NCI-H2227 treated with DMSO at 0.1 percent for 48 hours (cell line): ENCODE measurements around the gene ROBO3.

Source experiments
- DNase-seq: peaks from one replicate; lab custom pipeline; 2025; lab: John Stamatoyannopoulos, UW

The ROBO3 gene

DNA sequence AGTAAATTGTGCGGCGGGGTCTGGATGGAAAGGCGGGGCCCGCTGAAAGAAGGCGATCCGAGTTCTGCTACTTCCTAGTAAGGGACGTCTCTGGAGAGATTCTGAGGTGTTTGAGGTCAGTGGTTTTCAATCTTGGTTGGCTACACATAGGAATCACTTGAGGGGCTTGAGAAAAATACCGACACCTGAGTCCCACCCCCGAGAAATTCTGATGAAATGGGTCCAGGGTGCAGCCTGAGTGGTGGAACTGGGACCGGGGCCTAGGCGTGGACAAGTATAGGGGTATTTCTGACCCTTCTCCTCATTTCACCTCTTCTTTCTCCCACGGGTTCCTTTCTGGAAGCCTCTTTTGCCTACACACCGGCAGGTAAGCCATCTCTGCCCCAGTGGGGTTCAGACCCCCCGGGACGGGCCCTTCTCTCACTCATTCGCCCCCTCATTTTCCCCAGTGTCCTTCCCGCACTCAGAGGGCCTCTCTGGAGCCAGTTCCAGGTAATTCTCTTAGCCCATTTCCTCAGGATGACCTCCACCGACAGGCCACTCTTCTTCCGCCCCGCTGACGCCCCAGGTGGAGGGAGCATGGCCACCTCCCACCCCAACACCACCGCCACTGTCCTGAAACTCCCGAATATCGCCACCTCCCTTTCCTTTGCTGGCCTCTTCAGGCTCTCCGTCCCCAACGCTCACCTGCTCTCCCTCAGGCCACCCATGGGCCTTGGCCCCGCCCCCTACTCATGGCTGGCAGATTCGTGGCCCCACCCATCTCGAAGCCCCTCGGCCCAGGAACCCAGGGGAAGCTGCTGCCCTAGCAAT is 11.8 kb downstream of the ROBO3 start:
- DNase-seq: no peak

DNA sequence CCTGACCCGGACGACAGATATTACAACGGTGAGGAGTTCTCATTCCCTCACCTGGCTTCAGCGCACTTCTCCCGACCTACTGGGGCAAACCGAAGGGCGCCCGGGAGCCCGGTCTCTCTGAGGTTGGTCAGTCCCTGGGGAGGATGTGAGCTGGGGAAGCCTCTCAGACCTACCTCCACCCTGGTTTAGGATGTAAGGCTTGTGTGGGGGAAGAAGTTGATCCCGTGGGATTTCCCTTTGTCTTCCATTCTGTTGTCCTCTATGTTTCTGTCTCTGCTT is 12.3 kb downstream of the ROBO3 start:
- DNase-seq: no peak

DNA sequence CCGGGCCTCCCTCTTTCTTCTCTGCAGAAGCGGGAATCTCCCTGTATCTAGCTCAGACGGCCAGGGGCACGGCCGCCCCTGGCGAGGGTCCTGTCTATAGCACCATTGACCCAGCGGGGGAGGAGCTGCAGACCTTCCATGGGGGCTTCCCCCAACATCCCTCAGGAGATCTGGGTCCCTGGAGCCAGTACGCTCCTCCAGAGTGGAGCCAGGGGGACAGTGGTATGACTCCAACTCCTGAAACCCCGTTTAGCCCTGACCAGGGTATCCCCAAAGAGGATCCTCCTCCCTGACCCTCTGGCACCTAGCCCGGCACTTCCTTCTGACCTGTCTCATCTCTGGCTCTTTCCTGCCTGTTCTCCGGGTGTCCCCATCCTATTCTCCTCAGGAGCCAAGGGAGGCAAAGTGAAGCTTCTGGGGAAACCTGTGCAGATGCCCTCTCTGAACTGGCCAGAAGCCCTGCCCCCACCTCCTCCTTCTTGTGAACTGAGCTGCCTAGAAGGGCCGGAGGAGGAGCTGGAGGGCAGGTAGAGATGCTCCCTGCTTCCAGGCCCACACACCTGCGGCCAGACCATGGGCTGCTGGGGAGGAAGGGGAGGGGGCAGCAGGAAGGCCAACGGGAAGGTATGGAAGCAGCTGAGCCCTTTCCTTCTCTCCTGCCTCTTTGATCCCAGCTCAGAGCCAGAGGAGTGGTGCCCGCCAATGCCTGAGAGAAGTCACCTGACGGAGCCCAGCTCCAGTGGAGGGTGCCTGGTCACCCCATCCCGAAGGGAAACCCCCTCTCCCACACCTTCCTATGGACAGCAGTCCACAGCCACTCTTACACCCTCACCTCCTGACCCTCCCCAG is 12.9 kb downstream of the ROBO3 start:
- DNase-seq: no peak

DNA sequence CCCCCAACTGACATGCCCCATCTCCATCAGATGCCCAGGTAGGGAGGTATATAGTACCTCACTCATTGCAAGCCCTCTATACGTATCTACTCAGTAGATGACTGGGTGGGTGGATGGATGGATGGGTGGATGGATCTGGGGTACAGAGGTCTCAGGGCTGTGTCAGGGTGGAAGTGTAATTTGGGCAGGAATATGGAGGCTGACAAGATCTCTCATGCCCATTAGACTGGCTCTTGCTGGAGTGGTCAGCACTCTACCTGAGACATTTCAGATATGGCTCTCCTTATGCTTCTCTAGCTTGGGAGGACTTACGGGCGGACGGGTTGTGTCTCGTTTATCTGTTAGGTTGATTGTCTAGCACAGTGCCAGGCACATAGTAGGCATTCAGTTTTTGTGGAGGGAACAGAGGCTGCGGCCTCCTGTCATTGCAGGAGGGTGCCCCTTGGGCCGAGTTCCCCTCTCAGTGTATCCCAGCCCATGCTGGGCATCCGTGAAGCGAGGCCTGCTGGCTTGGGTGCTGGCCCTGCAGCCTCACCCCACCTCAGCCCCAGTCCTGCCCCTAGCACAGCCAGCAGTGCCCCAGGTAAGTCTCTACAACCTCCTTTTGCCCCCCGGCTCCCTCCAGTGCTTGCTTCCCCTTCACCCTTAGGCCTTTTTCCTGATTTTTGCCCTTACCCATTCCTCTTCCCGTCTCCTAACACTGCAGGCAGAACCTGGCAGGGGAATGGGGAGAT is 13.7 kb downstream of the ROBO3 start:
- DNase-seq: no peak

DNA sequence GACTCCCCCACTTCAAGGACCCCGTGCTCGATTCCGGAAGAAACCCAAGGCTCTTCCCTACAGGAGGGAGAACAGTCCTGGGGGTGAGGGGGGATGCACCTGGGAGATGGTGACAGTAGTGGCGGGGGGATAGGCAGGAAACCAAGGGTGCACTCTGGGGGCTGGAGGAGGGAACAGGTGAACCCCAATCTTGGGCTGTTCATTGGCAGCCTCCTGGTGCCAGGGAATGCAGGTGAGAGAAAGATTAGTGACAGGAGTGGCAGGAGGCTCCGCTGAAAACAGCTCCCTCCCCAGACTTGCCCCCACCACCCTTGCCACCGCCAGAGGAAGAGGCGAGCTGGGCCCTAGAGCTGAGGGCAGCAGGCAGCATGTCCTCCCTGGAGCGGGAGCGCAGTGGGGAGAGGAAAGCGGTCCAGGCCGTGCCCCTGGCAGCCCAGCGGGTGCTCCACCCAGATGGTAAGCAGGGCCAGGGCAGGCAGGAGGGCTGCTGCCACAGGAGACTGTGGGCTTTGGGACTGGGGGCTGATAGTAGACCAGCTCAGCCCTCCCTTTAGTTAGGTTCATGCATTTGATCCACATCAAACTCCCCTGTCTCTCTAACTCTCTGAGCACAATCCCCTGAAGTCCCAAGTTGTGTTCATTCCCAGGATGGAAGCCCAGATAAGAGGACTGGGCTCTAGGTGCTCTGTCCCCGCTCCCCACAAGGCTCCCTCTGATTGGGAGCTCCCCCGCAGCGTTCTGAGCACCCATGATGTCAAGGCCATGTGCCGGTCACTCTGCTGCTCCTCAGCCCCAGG is 14.5 kb downstream of the ROBO3 start:
- DNase-seq: no peak

DNA sequence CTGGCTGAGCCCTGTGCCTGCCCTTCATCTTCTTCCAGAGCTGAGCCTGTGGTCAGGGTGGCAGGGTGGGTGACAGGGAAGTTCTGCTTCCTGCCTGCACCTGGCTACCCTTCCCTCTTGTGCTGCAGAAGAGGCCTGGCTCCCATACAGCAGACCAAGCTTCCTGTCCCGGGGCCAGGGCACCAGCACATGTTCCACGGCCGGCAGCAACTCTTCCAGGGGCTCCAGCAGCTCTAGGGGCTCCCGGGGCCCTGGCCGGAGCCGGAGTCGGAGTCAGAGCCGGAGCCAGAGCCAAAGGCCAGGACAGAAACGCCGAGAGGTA is 15.0 kb downstream of the ROBO3 start:
- no peak for DNase-seq

DNA sequence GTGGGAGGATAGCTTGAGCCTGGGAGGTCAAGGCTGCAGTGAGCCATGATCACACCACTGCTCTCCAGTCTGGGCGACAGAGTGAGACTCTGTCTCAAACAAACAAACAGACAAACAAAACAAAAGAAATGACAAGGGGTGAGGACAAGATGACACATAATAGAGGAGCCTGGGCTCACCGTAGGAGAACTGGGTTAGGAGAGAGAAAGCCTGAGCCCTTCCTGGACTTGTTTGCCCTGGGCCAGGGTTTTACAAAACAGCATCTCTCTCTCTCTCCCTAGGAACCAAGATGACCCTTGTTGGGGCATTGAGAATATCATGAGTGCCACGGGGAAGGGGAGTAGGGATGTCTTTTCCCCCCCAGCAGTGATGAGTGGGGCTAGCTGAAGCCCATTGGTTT is 15.7 kb downstream of the ROBO3 start:
- no peak for DNase-seq

DNA sequence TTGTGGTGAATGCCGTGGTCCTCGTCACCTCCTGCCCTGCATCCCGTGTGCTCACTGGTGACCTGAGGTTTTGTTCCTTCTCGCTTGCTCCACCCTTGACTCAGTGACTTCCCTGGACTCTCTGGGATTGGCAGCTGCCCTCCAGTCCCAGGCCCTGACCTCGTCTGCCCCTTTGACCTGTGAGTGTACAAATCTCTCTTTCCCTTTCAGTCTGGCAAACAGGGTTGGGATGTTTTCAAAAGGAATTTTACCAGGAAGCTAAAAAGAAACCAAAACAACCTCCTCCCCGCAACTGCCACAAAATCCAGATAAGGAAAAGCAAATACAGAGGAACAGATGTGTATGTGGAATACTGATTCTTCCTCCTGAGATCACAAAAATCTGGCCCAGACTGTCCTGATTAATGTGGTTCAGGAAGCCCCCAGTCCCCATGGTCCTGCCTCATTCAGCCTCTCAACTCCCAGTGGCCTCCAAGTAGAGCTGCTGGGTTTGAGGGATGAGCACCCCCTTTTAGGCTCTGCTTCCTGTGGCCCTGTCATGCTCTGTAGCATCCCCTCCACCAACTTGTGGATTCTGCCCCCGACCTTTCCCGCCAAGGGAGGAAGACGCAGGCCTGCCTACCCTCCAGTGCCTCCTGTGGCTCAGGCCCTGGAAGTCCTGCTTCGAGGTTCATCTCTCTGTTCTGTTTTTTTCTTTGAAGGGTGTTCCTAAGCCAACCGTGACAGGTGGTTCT is 17.3 kb downstream of the ROBO3 start:
- DNase-seq: no peak

DNA sequence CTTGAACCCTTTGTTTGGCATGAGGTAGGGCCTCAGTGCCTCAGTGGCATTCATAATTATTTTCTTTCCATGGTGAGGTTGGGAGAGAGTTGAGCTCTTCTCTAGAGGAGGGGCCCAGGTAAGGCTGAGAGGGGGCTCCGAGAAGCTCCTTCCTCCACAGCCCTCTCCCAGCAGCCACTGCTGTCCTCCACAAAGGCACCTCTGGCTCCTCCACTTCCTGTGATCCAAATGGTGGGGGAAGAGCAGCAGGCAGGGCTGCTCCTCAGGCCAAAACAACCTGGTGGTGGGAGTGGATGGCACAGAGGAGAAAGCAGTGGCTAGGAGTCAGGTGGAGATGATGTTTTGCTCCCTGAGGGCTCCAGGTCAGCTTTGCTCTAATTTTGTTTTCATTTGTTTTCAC is 19.1 kb downstream of the ROBO3 start:
- DNase-seq: no peak

DNA sequence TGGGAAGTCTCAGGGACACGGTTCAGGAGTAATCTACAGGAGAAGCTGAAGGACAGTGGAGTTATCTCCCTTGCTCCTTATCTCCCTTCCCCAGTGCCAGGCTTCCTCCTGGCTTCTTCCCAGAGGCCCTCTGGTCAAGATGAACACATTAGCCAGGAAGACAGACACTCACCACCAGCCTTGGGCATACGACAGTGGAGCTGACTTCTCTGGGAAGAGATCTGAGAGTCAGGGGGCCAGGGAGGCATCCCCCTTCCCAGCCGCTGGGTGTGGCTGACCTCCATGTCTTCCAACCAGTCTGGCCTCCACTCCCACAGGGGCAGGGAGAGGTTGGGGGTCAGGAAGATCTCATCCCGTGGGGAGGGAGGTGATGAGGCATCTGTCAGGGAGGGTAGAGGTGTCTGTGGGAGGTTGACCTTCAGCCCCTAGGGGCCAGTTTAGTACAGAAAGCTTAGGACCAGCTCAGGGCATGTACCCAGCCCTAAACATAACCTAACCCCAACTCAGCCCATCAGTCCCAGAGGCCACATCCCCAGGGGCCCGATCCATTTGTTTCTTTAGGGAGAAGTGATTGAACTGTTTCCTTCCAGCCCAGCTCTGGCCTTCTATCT is 19.7 kb downstream of the ROBO3 start:
- no peak for DNase-seq

DNA sequence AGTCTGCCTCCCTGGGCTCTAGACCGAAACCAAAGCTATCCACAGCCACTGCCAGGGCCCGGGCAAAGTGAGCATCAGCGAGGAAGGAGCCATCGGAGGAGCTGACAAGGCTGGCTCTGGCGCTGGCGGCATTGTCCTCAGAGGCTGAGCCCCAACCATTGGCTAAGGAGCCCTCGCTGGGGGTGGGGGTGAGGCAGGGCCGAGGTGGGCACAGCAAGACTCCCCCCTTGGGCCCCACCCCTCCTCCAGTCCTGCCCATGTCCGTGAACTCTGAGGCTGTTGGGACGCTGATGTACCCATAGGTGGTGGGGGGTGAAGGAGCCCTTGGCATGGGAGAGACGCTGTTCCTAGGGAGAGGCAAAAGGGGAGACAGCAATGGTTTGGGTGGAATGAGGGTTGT is 21.2 kb downstream of the ROBO3 start:
- DNase-seq: no peak

DNA sequence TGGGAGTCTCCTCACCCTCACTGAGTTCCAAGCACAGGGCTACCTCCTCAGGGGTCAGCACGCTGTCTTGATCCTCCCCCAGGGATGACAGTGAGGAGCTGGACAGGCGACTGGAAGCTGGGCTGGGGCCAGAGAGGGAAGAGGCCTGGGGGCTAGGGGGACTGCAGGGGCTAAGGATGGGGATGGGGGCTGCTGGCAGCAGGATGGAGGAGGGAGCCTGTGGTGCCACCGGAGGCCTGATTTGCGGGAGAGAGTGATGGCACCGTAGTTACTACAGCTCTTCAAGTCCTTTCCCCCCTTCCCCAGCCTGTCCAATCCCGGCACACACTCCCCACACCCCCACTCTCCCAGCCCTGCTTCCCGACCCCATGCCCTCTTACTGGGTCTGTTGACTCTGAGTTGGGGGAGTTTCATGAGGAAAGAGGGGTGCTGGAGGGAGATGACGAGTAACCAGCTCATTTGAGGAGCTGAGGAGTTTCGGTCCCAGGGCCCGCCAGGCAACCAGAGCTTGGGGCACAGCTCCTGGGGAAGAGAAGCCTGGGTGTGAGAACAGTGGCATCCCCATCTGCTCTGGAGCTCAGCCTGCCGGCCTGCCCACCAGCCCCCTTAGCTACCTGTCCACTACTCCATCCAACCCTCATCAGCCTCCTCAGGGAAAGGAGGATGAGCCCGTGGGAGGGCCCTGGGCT is 21.9 kb downstream of the ROBO3 start:
- no peak for DNase-seq

DNA sequence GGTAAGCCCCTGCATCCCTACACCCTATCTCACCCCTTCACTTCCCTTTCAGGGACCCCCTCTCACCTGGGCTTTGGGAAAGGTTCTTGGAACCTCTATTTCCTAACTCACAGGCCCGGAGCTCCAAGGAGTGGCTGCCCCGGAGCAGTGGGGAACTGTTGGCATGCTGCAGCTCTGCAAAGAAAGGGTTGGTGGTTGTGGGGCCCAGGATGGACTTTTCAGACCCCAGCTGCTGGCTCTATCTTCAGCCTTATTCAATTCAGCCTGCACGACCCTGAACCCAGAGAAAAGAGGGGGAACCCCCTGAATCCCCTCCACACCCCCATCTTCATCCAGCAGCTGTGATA is 22.4 kb downstream of the ROBO3 start:
- DNase-seq: no peak

DNA sequence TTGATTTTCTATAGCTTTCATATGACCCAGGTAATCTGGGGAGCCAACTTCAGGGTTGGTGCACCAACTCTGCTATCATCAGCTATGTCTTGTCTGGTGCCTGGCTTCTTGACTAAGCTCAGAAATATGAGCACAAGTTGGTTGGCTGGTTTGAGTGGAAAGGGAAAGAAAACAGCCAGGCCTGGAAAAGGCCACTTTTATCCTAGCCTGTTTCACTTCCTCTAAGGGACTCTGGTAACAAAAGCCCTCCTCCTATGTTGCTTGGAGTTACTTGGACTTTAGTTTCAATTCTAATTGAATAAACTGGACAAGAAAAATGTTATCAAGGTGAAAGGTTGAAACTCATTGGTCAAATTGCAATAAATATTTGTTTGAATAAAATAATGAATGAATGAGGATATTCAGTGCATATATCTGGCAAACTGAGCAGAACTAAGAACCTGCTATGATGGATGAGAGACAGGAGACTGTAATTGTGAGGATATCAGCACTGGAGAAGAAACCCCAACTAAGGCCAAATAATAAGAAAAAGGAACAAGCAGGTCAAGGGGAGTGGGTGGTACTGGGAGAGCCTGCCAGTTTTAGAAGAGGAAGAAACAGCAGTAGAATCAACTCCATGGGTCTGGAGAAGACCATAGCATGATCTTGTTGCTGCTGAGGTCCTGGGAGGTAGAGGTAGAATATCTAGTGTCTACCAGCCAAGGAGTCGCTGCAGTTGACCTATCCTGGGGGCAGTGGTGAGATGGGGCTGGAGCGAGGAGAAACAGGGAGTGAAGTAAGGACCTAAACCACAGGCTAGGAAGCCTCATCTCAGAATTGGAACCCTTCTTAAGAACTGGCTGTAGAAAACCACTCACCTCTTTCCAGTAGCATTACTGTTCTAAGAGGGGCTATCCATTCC is 24.2 kb downstream of the ROBO3 start:
- DNase-seq: no peak

DNA sequence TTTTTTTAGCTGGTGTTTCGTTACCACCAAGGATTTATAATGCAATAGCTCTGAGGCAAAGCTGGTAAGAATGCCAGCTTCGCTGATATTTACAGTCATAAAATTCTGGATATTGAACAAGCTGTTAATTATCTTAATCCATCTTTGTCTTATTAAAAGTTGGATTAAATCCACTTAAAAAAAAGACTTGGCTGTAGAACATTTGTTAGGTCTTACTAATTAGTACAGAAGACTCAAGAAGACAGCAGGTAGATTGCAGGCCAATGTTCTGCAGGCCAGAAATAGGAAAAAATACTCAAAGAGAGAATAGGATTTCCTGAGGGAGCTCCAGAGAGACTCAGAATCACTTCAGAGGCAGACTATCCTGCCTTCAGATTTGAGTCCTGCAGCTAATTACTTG is 24.9 kb downstream of the ROBO3 start:
- DNase-seq: no peak

DNA sequence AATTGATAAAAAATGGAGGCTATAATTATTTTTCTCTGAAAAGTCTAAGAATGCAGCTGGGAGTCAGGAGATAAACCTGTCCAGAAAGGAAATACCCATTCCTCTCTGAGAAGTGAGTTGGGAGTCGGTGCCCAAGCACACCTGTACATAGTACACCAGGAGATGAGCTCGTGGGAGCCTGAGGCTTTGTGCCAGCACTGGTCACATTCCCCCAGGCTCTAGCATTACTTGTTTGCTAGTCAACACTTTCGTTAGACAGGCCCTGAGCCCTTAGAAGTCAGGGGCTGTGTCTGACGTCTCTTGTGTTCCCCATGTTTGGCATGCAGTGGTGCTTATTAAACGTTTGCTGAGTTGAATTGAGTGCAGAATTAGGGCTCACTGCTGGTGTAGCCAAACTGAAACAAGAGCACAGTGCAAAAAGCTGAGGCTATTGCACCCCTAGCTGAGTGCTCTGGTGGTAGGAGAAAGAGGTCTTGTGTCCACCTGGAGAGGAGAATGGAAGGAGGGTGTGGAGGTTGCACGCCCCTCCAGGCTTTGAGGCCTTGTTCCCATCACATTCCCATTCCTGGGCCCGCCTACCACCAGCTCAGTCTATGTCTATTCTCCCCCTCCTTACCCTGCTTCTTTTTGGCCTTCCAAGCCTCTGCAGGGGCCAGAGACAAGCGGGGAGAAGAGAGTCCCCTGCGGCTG is 25.6 kb downstream of the ROBO3 start:
- no peak for DNase-seq

DNA sequence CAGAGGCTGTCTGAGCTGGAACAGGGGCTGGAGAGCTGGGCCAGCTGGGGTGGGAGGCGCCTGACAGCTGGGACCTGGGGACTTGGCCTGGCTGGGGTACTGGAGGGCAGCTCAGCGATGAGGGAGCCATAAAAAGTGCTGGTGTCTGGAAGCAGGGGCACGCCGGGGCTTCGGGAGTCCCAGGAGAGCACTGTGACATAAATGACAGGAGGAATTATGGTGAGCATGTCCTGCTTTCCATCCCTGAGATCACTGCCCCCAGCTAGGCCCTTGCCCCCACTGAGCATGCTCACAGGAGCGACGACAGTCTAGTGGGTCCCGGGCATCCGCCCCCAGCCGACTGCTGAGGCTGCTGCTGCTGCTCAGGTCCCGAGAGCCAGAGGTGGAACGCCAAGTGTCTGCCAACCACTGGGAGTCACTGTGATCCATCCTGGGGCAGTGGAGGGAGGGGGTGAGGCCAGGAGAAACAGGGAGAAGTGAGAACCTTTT is 26.2 kb downstream of the ROBO3 start:
- no peak for DNase-seq

DNA sequence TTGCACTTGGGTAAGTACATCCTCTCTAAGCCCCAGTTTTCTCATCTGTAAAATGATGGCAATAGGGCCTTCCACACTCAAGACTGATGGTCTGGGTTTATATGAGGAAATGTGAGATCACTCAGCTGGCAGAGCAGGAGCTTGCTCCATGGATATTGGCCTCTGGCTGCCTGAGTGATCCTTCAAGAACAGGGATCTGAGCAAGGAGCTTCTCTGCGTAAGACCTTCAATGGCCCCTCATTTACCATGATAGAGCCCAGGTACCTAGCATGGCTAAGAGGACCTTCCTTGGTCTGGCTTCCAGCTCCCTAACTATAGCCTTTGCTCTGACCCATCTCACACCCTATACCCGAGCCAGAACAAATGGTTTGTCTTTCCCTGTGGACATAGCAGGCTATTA is 26.9 kb downstream of the ROBO3 start:
- no peak for DNase-seq
